SIG-M5 treated with dmso at 0.1 percent for 504 hours (cell line): ENCODE data around the gene CABS1.

Source experiments
- DNase-seq: peaks from one replicate; lab custom pipeline; 2025; ENCODE audit not compliant: unreplicated experiment; lab: John Stamatoyannopoulos, UW

The CABS1 gene

GRCh38 chr4:70380578-70380977 is 45.8 kb downstream of the CABS1 start:
- no peak for DNase-seq

- no peak for DNase-seq
Observed at GRCh38 chr4:70382691-70383181, 48.0 kb downstream of the CABS1 start, which contains the start of gene SMR3B. TSS of gene SMR3B (plus strand) at chr4:70383131. CDS start at chr4:70384511, 1,380 bp downstream.
